GM19043 (cell line): Measurements from ENCODE around the gene LZTS3.
"Not testable (repeated sequence)": the region's sequence is repeated elsewhere in the genome, so short reads cannot be mapped to it uniquely, and the experiment has no call there.

ENCODE experiments used
- ATAC-seq: cut with Tn5 transposase; IDR thresholded peaks from one replicate; pipeline ENCODE4 v1.9.1; 2021; ENCODE audit warnings: low read depth; ENCODE audit not compliant: unreplicated experiment

The LZTS3 gene

DNA sequence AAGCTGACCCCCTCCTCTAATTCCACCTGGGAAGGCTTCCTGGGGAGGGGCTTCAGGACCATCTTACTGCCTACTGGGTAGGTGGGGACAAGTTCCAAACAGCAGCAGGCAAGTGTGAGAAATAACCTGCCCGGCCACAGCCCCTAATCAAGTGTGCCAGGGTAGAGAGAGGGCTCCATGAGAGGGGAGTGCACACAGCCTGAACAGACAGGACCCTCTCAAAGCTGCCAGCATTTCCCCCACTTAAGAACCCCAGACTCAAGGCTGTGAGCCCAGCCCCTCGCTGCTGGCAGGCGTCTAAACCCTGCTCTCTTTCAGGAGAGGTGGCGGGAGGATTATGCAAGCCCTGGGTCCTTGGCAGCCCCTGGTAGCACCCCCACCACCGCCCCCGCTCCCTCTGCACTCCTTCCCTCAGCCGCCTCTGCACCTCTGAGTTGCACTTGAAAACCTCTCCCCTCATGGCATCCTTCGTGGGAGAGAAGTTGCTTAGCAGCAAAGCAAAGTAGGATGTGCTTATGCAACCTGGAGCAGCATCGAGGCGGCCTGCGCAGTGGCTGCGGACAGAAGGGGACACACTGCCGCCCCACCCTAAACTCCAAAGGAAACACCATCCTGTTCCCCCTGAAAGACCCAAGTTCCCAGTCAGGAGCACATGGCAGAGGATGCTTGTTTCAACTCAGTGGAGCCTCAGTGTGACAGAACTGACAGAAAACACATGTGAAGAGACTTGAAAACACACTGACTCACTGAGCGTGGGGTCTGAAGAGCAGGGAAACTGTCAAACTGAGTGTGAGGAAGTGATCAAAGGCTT lies 20.7 kb upstream of the LZTS3 start:
- no peak for ATAC-seq

- ATAC-seq: no peak
Measured at GRCh38 chr20:3192226-3193015, 19.1 kb upstream of the LZTS3 start.

DNA sequence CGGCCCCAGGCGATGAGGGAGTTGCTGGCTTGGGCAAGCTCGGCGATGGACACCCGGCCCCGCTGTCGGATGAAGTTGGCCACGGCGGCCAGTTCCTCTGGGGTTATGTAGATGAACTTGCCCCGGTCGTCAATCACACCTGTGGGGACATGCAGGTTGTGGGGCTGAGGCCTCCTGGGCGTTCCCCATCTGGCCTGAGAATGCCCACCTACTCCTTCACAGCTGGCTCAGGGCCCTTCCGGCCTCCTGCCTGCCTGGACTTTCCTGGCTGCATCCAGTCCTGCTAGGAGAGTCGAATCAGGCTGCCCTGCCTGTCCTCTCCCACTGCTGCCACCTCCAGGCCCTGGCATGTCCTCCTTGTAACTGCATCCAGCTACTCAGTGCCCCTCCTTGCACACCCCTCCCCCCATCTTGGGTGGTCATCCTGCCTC lies 17.3 kb upstream of the LZTS3 start:
- ATAC-seq: no peak

GRCh38 chr20:3189561-3190131 lies 16.3 kb upstream of the LZTS3 start:
- no peak for ATAC-seq

GRCh38 chr20:3188823-3189413 lies 15.6 kb upstream of the LZTS3 start:
- ATAC-seq: no peak

- ATAC-seq: not testable (repeated sequence)
Measured at GRCh38 chr20:3187861-3188260, 14.5 kb upstream of the LZTS3 start.

DNA sequence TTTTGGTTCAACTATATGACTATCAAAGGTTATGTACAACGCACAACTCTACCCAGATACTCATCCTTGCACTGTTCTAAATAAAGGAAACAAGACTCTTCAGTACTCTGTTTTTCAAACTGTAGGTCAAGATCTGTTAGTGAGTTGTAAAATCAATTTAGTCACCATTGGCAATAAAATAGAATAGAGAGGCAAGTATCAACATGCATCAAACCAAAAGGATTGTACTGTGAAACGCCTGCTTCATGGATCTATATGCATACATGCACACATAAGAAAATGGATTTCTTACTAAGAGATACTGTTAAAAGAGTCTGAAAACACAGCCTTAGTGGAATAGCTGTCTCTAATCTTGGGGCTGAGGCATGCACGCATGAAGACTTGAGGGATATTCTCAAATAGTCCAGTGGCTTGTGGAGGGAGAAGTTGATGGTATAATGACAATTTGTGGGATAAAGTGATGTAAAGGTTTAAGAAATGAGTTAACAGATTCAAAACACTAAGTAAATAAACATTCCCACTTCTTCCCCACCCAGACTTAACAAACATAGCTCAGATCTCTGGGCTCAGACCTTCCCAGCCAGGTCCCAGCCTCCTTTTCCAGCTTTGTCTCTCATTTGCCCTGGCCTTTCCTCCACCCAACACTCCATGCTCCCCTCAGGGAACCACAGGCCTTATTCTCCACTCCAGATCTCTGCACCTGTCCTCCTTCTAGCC lies 10.7 kb upstream of the LZTS3 start:
- ATAC-seq: no peak

GRCh38 chr20:3182429-3182828 lies 9.1 kb upstream of the LZTS3 start:
- ATAC-seq: not testable (repeated sequence)

- ATAC-seq: no peak
Measured at GRCh38 chr20:3181270-3181669, 7.9 kb upstream of the LZTS3 start.

DNA sequence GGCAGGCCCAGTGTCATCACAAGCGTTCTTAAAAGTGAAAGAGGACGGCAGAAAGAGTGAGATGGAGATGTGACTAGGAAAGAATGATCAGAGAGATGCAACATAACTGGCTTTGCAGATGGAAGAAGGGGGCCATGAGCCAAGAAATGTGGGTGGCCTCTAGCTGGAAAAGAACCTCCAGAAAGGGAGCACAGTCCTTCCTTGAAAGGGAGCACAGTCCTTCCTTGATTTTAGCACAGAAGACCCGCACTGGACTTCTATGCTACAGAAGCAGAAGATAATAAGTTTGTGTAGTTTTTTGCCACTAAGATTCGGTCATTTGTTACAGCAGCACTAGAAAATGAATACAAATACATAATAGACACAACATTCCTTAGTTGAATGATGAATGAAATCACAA lies 7.0 kb upstream of the LZTS3 start:
- no peak for ATAC-seq

DNA sequence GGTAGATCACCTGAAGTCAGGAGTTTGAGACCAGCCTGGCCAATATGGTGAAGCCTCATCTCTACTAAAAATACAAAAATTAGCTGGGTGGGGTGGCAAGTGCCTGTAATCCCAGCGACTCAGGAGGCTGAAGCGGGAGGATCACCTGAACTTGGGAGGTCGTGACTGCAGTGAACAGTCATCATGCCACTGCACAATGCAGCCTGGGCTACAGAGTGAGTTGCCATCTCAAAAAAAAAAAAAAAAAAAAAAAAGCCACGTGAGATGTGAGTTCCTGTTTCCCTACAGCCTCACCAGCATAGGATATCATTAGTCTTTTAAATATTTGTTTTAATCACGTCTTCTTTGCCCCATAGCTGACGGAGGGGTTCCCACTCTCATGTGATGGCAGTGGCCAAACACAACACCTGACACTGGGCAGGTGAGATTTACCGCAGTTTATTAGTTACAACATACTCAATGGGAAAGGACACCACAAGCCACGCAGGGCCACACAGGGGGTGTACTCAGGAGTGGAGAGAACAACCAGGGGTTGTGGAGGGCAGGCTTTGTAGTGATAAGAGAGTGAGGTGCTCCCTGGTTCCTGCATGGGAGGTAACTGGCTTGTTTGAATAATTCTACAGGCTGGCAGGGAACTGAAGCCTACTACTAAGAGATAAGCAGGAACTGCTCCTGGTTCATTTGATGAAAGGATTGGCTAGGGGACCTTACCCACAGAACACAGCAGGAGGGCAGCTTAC lies 4.6 kb upstream of the LZTS3 start:
- no peak for ATAC-seq

DNA sequence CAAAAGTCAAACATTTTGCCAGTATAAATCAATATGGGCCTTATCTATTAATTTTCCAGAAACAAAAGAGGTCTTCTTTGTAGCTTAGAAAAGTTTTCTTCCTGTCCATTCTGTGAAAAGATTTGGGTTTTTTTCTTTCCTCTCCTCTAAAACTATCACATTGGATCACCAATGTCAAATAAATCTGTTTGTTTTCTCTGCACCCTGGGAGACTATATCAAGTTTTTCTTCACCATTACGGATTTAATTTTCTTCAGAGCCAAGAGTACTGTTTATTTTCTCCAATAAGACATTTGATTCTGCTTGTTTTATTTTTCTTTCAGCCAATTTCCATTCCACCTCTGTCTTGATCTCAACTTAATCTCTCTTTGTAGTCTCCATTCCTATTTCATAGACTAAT lies 1.9 kb upstream of the LZTS3 start:
- no peak for ATAC-seq

DNA sequence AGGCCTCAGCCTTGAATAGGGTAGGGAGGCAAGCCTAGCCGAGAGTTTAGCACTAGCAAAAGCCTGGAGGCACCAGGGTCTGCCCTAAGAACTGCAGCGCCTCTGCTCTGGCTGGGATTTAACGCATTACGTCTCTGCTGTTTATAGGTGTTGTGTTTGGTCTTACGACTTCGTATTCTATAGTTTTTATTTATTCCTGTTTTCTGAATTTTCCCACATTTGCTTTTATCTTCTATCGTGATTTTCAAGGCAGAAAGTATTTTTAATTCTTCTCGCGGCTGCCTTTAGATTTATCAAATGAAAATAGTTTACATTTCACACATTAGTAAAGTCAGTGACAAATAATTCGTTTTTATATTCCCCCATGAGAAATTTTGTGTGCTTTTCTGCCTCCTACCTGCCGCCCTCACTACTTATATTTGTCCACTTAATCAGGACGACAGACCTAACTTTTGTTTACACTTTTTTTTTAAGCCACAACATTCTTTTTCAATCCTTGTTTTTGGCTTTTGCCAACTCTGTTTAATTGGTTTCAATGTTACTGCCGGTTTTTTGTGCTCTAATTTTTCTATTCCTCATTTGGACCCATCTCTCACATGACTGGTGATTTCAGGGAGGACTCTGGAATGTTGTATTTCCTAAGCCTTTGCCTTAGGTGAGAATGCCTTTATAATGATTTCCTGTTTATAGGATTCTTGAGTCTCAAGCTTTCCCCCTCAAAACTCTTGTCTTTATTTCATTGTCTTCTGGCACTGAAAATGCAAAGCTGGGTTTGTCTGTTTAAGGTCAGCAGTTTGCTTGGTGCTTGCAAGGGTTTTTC lies 1.3 kb upstream of the LZTS3 start:
- ATAC-seq: no peak

DNA sequence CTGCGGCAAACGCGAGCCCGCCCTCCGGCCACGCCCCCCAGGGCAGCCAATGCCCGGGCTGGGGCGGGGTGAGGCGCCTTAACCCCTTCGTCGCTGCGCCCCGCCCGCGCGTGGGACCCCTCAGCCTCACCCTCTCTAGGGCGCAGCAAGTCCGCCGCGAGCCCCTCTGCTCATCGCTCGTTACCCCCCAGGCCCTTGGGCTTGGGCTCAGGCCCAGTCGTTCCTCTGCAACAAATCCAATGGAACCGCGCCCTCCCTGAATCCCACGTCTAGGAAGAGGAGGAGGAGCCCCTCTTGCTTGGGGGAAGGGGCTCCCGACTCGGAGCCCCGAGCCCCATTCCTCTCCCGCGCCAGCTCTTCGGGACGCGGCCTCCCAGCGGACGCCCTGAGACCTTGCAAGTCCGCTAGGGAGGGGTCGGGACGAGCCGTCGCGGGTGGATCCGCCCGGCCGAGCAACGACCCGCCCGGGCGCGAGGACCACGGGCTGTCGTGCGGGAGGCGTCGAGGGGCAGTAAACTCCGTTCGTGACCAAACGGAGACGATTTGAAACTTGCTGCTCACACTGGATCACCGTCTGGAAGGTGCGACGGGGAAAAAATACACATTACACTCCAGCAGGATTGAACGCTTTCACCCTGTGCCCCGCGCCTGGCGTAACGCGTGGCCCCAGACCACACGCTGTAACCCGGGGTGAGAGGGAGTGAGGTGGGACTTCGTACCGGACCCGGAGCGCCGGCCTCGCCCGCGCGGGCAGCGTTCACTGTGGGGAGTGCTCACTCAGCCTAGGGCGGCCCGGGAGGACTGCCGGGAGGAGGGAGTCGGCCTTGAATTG lies 477 bp upstream of the LZTS3 start:
- peak; percentile 80 for ATAC-seq

DNA sequence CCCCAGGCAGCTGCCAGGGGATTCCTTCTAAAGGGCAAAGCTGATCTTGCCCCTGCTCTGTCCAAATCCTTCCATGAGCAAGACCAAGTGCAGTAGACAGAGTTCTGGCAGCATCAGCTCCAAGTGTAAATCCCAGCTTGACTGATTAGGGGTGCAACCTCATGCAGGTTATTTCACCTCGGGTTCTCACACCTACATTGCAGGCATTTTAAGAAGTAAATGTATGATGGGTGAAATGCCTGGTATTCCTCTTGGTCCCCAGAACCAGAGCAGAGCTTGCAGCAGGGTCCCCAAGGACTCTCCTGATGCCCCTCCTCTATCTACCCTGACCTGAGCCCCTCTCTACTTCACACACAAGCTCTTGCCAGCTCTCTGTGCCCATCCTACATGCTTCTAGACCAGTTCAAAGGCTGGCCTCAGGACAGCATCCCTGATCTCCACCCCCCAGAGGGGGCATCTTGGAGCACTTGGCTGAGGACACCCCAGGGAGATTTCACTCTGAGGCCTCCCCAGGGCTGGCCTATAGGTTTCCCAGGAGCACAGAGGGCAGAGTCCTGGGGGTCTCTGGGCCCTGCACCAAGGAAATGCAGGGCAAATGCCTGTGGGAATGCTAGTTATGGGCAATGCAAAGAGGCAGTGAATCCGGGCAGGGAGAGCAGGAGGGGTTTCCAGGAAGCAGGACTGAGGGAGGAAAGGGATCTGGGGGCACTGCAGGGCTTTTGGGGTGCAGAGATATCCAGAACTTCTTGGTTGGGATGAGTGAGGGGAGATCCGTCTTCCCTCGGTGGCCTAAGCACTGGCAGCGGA lies 1.0 kb downstream of the LZTS3 start:
- no peak for ATAC-seq

DNA sequence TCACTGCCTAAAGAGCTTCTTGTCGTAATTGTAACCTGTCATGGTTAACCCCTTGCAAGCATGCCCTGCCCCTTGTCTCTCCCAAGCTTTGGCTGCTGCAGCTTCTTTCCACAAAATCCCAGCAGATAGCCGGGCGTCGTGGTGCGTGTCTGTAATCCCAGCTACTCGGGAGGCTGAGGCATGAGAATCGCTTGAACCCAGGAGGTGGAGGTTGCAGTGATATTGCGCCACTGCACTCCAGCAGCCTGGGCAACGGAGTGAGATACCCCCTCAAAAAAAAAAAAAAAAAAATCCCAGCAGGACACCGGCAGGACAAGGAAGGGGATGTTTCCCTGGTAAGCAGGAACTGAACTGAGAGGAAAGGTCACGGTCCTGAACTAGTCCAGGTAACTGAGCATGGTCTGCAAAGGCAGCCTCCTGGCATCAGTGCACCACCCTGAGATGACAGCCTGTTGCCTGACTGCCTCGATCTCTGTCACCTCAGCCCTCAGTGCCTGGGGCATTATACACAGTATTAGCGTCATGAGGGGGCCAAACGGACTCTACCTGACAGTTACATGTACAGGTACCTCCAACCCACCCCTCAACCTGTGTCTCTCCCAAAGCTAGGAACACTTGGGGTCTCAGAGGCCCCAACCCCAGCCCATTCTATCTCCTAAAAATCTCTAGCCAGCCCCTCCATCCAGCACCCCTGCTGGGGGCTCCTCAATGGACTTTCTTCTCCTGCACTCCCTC lies 1.8 kb downstream of the LZTS3 start:
- ATAC-seq: no peak
